Liver (tissue), 9 donors: ENCODE results near the gene FCN1. TPM values are rescaled to one million over a fixed set of nuclear protein-coding genes. Genes with fewer than 3 reads are reported as not detected.

Experiments
- DNase-seq: peaks from one replicate; pipeline ENCODE4 v3.0.0-alpha.2; 2017; ENCODE audit warnings: low spot score
- H3K27ac ChIP-seq, 2 donors: one replicate each; pipeline ENCODE4 v1.7.0; 2013; ENCODE audit warnings: inconsistent platforms in 2 of 2, low read length in 2 of 2, control low read depth in 1 of 2, low read depth in 1 of 2, mild to moderate bottlenecking in 1 of 2
- H3K27me3 ChIP-seq, 4 donors: one replicate each; pipeline versions ENCODE4 v1.6.1 to v1.7.0; 2013; ENCODE audit warnings: low read length in 3 of 4, inconsistent platforms in 1 of 4, mild to moderate bottlenecking in 1 of 4, moderate library complexity in 1 of 4; ENCODE audit not compliant: control insufficient read depth in 4 of 4, insufficient read depth in 4 of 4
- H3K36me3 ChIP-seq, 4 donors: one replicate each; pipeline versions ENCODE4 v1.6.1 to v1.7.0; 2013; ENCODE audit warnings: low read length in 3 of 4, mild to moderate bottlenecking in 3 of 4, low read depth in 1 of 4, moderate library complexity in 1 of 4; ENCODE audit not compliant: control insufficient read depth in 4 of 4, insufficient read depth in 3 of 4
- H3K4me1 ChIP-seq, 4 donors: one replicate each; pipeline versions ENCODE4 v1.6.1 to v1.7.0; 2013; ENCODE audit warnings: low read length in 3 of 4, mild to moderate bottlenecking in 3 of 4, moderate library complexity in 1 of 4; ENCODE audit not compliant: control insufficient read depth in 4 of 4, insufficient read depth in 4 of 4
- H3K4me3 ChIP-seq, 3 donors: one replicate each; pipeline versions ENCODE4 v1.6.1 to v1.7.0; 2013; ENCODE audit warnings: low read length in 3 of 3, control low read depth in 1 of 3, low read depth in 1 of 3, mild to moderate bottlenecking in 1 of 3
- H3K9ac ChIP-seq, 2 donors: one replicate each; pipeline ENCODE4 v1.7.0; 2013; ENCODE audit warnings: low read length in 2 of 2, mild to moderate bottlenecking in 2 of 2, moderate library complexity in 2 of 2, control low read depth in 1 of 2, low read depth in 1 of 2
- H3K9me3 ChIP-seq, 4 donors: one replicate each; pipeline versions ENCODE4 v1.6.1 to v1.7.0; 2013; ENCODE audit warnings: low read length in 3 of 4; ENCODE audit not compliant: control insufficient read depth in 4 of 4
- CTCF ChIP-seq: fragments of 150-350 bp; IDR thresholded peaks from 2 replicates; pipeline ENCODE4 v1.5.1; 2017; ENCODE audit warnings: improper control_type of control experiment, low read depth, low read length; ENCODE audit not compliant: missing input control
- FOXA1 ChIP-seq: IDR thresholded peaks from 2 replicates; pipeline ENCODE4 v1.6.1; 2016; ENCODE audit warnings: antibody characterized with exemption
- GABPA ChIP-seq, 2 donors: IDR thresholded peaks in 1 of 2; conservative IDR thresholded peaks in 1 of 2; 2 replicates each; pipeline ENCODE4 v1.6.1; 2016; ENCODE audit warnings: antibody characterized with exemption in 2 of 2, mild to moderate bottlenecking in 1 of 2, moderate library complexity in 1 of 2
- HNF4A ChIP-seq, 2 donors: conservative IDR thresholded peaks; 2 replicates each; pipeline ENCODE4 v1.6.1; 2016; ENCODE audit warnings: antibody characterized with exemption in 2 of 2, mild to moderate bottlenecking in 2 of 2
- HNF4G ChIP-seq: IDR thresholded peaks from 2 replicates; pipeline ENCODE4 v1.6.1; 2016; ENCODE audit warnings: antibody characterized with exemption
- JUND ChIP-seq, 2 donors: IDR thresholded peaks; 2 replicates each; pipeline ENCODE4 v1.6.1; 2016; ENCODE audit warnings: antibody characterized with exemption in 2 of 2
- NR2F2 ChIP-seq: IDR thresholded peaks from 2 replicates; pipeline ENCODE4 v1.6.1; 2016; ENCODE audit warnings: antibody characterized with exemption
- SP1 ChIP-seq: IDR thresholded peaks from 2 replicates; pipeline ENCODE4 v1.6.1; 2018; ENCODE audit warnings: antibody characterized with exemption, mild to moderate bottlenecking
- TAF1 ChIP-seq: conservative IDR thresholded peaks from 2 replicates; pipeline ENCODE4 v1.6.1; 2016; ENCODE audit warnings: antibody characterized with exemption, mild to moderate bottlenecking
- YY1 ChIP-seq: IDR thresholded peaks from 2 replicates; pipeline ENCODE4 v1.6.1; 2016; ENCODE audit warnings: antibody characterized with exemption, mild to moderate bottlenecking
- ZBTB33 ChIP-seq: IDR thresholded peaks from 2 replicates; pipeline ENCODE4 v1.6.1; 2016; ENCODE audit warnings: antibody characterized with exemption
- WGBS: extraction: QIAGEN DNeasy Blood & Tissue Kit; methylation state at CpG from one replicate; pipeline ENCODE4 v1.1.7; 2013; 5-methylcytosine and 5-hydroxymethylcytosine counted together
- polyA plus RNA-seq, 2 donors: library from polyadenylated mRNA; stranded (reverse) in 1 of 2; unstranded in 1 of 2; fragments of 200-250 nt in 1 of 2; fragments of >200 nt in 1 of 2; fragmentation: Nextera tagmentation in 1 of 2; extraction: Ambion mirVana in 1 of 2; gene quantifications; one replicate each; pipeline versions ENCODE4 v1.2.1 to v1.2.3, GENCODE V29; 2013 to 2015
- total RNA-seq, 2 donors: library from RNA; depleted of rRNA; stranded (reverse); fragments of >200 nt; gene quantifications; one replicate each; pipeline ENCODE4 v1.2.3, GENCODE V29; 2014
- TF ChIP-seq, protein P1 (sequence below): IDR thresholded peaks from 2 replicates; pipeline ENCODE4 v1.6.1; 2016; ENCODE audit warnings: antibody characterized with exemption
- donor health status: healthy.
- donor health status: healthy.
- donor health status: healthy.
- donor health status: healthy.
- donor health status: healthy.

Gene FCN1
- total and polyA plus RNA-seq, 4 donors, result 0.97 to 15.0 (median 5.4) TPM

- Histone ChIP-seq H3K27ac (no peak overlapping the region), H3K4me1 (no peaks in the 10 kb centered on the region), H3K36me3 (no peaks in the 10 kb centered on the region), H3K27me3 (no peaks in the 10 kb centered on the region), H3K9me3 (no peaks in the 10 kb centered on the region), H3K9ac (no peak overlapping the region), H3K4me3 (no peak overlapping the region)
- 86% methylated on average over 13 of the region's 13 CpGs for WGBS
- no peak for DNase-seq
- TF ChIP-seq HNF4G, result no peak
- no peak for TF ChIP-seq SP1
- TF ChIP-seq, protein P1, sequence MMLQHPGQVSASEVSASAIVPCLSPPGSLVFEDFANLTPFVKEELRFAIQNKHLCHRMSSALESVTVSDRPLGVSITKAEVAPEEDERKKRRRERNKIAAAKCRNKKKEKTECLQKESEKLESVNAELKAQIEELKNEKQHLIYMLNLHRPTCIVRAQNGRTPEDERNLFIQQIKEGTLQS, result no peak
- TF ChIP-seq GABPA (IDR thresholded peaks at IDR 0.05 in 1 of 2, conservative IDR thresholded peaks at IDR 0.05 in 1 of 2), result no peak
- no peak for TF ChIP-seq ZBTB33
- no peak for TF ChIP-seq HNF4A (conservative IDR thresholded peaks at IDR 0.05)
Measured at GRCh38 chr9:134943411-134943810, 25.7 kb upstream of the FCN1 start.

DNA sequence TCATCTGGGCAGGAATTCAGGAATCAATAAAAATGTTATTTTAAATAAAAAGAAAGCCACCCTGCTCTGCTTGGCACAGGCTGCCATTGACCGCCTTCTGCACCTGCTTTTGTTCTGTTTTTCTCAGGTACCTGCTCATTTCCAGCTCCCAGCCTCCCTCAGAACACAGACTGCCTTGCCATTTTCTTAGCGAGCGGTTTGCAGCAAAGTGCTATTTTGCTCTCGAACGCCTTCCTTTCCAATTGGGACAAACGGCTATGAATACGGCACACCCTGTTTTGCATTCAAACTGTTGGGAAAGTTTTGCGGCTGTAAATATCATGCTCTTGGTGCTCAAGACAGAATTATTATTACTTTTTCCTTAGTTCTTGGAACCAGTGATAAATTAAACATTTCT, 25.1 kb upstream of the FCN1 start:
- Histone ChIP-seq H3K4me3 (no peak overlapping the region), H3K9me3 (no peaks in the 10 kb centered on the region), H3K27ac (no peak overlapping the region), H3K9ac (no peak overlapping the region), H3K36me3 (no peaks in the 10 kb centered on the region), H3K27me3 (no peaks in the 10 kb centered on the region), H3K4me1 (no peaks in the 10 kb centered on the region)
- 68% methylated on average over 8 of the region's 8 CpGs for WGBS
- no peak for TF ChIP-seq FOXA1
- no peak for TF ChIP-seq YY1
- no peak for TF ChIP-seq TAF1
- no peak for TF ChIP-seq CTCF
- TF ChIP-seq NR2F2, result no peak
- TF ChIP-seq, protein P1, result no peak
- no peak for TF ChIP-seq ZBTB33
- TF ChIP-seq JUND (IDR thresholded peaks at IDR 0.05), result no peak
- DNase-seq, result no peak
